Measurements from ENCODE around the gene TEP1.

- TF ChIP-seq CTCF (IDR thresholded peaks at IDR 0.05) (no peak), POLR2A (IDR thresholded peaks at IDR 0.05) (no peak)
Observed at GRCh38 chr14:20428010-20428365, 14.7 kb upstream of the TEP1 start.

Data from lower leg skin (tissue), 3 donors.